GM21381 (cell line): Measurements from ENCODE around the gene SYVN1.
A peak's percentile ranks its signal among the peaks of the same experiment; 100 is the strongest.
"Not testable (repeated sequence)": the region's sequence is repeated elsewhere in the genome, so short reads cannot be mapped to it uniquely, and the experiment has no call there.

Experiments
- ATAC-seq: cut with Tn5 transposase; IDR thresholded peaks from one replicate; pipeline ENCODE4 v1.9.1; 2021; ENCODE audit warnings: mild to moderate bottlenecking, moderate library complexity; ENCODE audit not compliant: unreplicated experiment

SYVN1 gene

DNA sequence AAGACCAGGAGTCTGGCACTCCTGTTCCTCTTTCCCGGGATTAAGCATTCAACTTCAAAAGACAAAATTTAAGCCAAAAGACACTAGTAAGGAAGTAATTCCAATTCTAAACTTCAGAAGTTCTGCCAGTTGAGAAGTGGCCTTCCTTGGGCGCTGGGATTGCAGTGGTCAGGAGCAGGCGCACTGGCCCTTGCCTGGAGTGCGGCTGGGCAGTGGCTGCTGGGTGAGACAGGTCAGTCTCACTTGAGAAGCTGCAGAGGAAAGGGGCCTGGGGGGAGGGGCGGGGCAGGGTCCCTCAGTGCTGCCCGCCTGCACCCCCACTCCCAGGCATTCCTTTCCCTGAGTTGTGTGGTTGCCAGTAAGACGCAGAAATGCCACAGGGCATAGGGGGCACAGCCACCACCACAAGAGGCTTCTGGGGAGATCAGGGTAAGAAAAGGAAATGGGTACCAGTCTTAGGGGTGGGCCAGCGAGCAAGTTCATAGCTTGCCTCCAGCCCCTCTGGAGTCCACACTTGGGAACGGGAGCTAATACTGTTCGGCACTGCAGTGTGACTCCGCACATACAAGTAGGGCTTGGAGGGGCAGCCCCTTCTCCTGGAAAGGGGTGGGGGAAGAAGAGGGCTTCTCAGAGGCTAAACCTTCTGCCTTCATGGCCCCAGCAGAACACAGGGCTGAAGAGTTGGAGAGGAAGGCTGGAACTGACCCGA, 6.7 kb downstream of the SYVN1 start:
- ATAC-seq: no peak

DNA sequence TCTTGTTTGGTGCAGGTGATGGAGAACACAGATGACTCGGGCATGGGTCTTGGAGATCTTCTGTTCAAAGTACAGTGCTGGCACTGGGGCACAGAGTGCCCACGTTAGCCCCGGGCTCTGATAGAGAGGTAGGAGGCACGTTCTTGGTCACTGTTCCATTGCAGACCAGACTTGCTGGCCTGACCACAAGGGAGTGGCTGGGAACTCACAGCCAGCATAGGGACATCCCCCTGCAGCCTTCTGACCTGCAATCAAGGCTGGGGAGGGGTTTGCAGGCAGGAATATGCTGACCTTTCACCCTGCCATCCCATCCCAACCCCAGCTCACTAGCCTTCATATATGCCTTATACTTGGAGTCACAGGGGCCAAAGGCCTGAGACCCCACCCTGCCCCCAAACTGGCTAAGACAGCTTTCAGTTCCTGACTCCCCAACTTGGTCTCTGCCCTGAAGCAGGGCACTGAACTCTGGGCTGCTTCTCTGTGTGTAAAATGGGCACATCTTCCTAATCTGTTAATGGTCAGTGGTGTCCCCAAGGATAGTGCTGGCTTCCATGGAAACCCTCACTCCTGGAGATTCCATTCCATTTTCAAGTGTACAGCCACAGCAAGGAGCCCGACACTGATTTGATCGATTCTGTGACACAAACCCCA, 7.6 kb downstream of the SYVN1 start:
- no peak for ATAC-seq

DNA sequence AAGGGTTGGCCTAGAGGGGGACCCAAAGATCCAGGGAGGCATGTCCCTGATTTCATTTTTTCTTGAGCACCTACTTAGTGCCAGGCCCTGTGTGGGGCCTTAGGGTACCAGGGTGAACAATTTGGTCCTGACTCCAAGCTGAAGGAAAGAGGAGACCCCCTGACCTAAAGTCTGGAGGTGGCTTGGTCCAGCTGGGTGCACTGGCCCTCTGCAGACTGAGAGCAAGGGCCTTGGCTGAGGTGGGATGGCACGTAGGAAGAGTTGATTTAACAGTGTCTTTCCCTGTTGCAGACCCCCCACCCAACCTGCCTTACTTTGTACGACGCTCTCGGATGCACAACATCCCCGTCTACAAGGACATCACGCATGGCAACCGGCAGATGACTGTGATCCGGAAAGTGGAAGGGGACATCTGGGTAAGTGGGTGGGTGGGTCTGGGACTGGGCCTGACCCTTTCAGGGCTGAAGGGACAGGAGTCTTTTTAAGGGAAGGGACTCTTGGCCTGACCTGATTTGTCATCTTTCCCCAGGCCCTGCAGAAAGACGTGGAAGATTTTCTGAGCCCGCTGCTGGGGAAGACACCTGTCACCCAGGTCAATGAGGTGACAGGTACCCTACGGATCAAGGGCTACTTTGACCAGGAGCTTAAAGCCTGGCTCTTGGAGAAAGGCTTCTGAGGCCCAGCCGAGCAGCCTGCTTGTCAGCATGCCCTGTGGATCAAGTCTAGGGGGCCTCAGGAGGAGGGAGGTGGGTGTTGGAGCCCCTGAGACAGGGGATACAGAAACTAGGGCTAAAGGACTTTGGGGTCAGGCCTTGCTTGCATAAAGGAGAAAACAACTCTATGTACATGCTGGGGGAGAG, 8.9 kb downstream of the SYVN1 start:
- ATAC-seq: no peak

DNA sequence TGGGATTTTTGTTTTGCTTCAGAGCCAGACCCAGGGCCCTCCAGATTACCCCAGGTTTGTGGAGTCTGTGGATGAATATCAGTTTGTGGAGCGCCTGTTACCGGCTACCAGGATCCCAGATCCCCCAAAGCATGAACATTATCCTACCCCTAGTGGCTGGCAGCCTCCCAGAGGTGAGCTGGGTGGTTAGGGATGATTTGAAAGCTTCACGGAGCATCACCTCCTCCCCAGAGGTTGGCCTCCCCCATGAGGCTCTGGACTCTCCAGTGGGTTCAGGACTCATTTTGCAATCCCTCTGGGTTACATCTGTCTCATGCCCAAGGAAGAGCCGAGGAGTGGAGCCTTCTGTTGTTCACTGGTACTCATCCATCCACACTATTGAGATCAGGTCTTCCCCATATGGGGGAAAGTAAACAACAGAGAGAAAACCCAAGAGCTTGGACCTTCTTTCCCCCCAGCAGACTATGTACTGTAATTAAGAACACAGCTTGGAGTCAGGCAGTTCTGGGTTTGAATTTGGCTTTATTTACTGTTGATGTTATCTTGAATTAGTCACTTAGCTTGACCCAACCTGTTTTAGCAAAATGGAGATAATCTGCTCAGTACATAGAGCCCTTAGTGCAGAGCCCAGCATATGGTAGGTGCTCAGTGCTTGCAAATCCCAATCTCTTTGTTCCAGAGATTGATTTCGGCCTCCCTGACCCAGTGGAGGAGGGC, 9.7 kb downstream of the SYVN1 start:
- no peak for ATAC-seq

DNA sequence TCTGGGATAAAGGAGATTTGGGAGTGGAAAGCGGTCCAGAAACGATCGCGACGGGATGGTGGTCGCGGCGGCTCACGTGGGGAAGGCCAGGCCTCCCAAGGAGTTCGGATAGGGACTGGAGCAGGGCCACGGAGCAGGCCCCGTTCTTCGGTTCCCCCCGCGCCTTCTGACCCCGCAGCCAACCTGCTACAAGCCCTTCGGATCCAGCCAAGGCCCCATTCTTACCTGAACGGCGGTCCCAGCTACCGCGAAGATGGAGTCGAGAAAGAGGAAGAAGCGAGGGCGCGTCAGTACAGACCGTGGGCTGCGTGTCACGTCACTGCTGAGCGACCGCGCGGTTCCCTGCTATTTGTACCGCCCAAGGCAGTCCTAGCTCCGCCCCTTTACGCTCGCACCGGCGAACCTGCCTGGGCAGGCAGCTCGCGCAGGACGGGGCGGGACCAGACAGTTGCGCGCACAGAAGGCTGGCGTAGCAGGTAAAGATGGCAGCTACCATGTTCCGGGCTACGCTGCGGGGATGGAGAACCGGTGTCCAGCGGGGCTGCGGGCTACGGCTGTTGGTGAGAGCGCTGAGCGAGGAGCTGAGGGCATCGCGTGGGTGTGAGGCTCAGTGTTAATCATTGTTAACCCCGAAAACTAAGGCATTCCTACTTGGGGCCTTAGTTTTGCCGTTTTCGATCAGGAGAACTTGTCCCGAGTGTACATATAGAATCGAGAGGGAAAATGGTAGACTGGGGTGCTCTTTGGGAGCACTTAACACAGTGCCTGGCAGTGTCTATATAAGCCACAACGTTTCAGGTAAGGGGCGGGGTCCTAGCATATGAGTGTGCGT, 12.2 kb downstream of the SYVN1 start, which contains the start of the genes FAU and MRPL49:
TSS of gene FAU (minus strand) at position 270 of the 832 bp plus-strand sequence. CDS start 321 bp downstream, outside the sequence.
TSS of gene MRPL49 (plus strand) at position 457 of the 832 bp plus-strand sequence. CDS start at position 483, 26 bp downstream.
- peak; percentile 55 for ATAC-seq

DNA sequence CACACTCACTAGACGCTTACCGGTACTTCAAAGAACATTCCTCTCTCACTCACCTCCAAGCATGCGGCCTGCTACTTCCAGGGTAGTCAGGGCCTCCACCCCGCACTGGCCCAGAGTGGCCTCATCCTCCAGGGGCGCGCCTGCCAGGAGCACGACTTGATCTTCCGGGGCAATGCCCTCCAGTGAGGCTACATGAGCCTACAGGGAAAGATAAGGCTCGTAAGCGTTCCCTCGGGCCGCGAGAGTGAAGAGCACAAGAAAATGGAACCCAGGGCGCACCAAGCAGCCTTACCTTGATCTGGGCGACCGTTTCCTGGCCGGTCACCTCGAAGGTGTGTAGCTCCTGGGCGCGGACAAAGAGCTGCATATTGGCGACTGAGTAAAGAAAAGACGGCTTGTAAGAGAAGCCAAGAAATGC, 12.9 kb downstream of the SYVN1 start:
- ATAC-seq: no peak

DNA sequence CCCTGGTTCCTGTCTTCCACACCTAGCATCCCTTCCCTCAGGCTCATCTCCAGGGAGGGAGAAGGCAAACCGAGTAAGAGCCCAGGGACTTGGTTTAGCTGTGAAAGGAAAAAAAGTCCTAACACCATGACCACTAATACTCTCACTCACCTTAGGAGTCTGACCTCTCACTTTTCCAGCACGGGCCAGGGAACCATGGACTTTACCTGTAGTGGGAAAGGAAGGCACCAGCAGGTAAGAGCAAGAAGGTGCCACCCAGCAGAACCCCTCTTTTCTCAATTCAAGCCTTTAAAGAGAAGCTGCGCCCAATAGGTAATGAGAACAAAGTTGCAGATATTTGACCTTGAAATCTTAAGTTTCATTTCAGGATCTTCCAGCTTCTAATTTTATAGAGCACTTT, 13.5 kb downstream of the SYVN1 start:
- ATAC-seq: no peak

DNA sequence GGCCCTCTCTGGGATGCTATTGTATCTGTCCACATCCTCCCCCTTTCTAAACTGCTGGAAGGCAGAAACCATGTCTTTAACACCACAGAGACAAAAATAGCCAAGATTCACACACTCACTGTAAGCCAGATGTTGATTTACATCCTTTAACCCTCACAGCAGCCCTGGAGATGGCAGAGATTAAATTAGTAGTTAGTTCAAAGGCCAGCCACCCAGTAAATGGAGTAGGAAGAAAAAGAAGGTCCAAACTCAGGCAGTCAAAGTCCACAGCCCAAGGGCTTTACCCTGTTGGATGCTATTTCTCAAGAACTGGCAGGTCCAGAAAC, 14.7 kb downstream of the SYVN1 start:
- no peak for ATAC-seq

DNA sequence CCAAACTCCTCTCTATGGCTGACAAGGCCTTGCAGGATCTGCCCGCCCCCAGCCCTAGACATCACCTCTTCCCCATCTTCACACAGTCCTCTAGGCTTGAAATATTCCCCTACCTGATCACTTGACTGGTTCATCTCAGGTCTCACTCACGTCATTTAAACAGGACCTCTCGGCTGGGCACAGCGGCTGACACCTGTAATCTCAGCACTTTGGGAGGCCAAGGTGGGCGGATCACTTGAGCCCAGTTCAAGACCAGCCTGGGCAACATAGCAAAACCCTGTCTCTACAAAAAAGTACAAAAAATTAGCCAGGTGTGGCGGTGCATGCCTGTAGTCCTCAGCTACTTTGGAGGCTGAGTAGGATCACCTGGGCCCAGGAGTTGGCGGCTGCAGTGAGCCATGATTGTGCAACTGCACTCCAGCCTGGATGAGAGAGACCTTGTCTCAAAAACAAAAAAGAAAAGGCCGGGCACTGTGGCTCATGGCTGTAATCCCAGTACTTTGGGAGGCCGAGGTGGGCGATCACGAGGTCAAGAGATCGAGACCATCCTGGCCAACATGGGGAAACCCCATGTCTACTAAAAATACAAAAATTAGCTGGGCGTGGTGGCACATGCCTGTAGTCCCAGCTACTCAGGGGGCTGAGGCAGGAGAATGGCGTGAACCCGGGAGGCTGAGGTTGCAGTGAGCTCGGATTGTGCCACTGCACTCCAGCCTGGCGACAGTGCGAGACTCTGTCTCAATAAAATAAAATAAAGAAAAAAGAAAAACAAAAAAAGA, 15.2 kb downstream of the SYVN1 start:
- not testable (repeated sequence) for ATAC-seq

DNA sequence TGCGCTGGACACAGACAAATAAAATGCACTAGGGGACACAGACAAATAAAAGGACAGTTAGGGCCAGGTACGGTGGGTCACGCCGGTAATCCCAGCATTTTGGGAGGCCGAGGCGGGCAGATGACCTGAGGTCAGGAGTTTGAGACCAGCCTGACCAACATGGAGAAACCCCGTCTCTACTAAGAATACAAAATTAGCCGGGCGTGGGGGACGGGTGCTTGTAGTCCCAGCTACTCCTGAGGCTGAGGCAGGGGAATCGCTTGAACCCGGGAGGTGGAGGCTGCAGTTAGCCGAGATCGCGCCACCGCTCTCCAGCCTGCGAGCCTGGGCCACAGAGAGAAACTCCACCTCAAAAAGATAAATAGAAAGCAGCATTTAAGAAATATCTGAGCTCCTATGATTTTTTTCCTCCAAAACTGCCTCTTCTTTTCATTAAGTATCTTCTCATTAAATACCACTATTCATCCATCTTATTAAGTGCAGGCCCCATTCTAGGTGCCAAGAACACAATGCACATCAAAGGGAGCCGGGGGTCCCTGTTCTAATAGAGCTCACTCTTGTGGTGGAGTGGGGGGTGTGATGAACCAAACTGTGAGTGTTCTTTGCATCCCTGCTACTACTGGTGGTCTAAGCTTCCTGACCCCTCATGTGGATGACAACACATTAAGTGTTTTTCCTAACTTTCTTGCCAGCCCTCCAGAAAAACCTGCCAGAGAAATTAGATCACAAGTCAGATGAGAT, 16.1 kb downstream of the SYVN1 start:
- no peak for ATAC-seq

DNA sequence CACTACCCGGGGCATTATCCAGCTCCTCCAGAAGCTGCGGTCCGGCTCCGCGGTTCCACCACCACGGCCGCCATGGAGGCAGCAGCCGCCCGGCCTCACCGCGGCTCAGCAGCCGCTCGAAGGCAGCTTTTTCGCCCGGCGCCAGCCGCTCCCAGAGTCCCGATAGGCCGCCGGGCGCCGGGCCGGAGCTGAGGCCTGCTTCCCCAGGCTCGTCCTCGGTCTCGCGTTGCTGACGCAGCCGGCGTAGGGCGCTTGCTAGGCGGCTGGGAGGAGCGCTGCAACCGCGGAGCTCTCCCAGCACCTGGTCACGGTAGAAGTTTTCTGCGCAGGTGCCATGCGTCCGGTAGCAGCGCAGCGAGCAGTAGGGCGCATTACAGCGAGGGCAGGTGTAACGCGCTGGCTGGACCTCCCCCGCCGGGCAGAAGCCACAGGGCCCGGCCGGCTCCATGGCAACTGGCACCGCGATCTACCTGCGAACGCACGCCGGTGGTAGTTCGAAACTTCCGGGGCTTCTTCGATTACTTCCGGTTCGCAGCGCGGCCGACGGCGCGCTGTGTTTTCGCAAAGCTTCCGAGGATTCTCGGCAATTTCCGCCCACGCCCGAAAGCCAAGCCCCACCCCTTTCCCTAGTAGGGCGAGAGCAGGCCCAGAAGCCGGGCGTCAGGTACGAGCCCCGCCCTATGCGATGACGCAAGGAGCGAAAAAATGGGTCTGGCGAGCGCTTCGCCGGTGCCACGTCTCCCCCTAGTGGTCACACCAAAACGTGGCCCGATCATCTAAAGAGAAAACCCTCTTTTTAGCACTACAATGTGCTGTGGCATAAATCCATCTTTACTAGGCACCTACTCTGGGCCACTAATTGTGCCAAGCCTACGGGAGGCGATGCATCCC, 16.9 kb downstream of the SYVN1 start, which contains the start of gene ZNHIT2:
TSS of gene ZNHIT2 (minus strand) at position 496 of the 891 bp plus-strand sequence. CDS start at position 448, 48 bp downstream.
- ATAC-seq: peak; percentile 61

GRCh38 chr11:65116370-65117205, 17.7 kb downstream of the SYVN1 start:
- ATAC-seq: no peak

GRCh38 chr11:65115361-65116082, 18.8 kb downstream of the SYVN1 start:
- no peak for ATAC-seq

DNA sequence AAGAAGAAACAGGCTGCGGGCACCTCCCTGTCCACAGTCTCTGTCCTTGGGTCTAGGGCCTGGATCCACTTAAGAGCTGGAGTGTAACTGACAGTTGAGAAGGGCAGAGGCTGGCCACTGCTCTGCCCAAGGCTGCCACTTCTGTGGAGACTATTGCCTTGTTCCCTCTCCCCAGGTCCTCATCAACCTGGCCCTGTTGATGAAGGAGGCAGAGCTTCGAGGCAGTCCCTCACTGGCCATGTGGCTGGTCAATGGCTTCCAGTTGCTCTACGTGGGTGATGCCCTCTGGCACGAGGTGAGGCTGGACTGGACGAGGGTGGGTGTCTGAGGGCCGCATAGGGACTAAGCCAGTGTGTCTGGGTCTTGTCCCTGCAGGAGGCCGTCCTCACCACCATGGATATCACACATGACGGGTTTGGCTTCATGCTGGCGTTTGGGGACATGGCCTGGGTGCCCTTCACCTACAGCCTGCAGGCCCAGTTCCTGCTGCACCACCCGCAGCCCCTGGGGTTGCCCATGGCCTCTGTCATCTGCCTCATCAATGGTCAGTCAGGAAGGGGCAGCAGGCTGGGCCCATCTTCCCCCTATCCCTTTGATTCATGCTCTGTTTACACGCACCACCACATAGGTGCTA, 19.7 kb downstream of the SYVN1 start:
- no peak for ATAC-seq

DNA sequence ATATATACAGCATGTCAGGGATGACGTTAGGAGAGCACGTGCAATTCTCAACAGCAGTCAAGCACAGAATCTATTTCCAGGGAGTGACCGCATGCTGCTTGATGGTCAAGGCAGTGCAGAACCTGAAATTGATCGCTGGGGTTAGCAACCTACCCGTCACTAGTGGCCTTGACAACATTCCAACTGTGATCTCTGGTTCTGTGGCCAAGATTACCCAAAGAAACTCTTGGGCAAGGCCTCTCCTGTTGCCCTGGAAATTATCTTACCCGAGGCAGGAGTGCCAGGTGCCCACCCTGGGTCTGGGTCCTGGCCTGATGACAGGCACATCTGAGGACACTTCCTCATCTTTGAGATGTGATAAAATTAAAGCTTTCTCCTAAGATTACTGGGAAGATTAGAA, 20.5 kb downstream of the SYVN1 start:
- no peak for ATAC-seq
